ENCODE data around the gene FMO2.

FMO2 gene

DNA sequence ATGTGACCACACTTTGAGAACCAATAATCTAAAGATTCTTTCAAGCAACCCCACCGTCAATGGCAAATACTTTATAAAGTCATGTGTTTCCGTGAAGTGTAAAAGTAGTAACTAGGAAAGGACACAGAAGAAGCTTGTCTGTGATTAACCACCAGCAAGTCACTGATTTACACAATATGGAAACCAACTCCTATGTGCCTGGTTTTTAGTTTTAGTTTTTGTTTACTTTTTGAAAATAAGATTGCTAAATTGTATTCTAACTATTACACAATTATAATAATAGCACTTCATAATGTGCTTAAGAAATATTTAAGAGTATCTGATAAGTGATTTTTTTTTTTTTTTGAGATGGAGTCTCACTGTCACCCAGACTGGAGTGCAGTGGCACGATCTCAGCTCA, 13.0 kb downstream of the FMO2 start:
- Histone ChIP-seq H3K9me3 (ENCODE audit: insufficient read depth, low read depth, low read length) (no peaks in the 10 kb centered on the region), H2BK120ac (ENCODE audit: insufficient read depth, low read length, poor library complexity) (no peak overlapping the region), H4K91ac (ENCODE audit: low read depth, low read length) (no peak overlapping the region), H3K27ac (ENCODE audit: low read depth, low read length) (no peak overlapping the region), H3K4me2 (ENCODE audit: low read length) (no peak overlapping the region), H3K14ac (ENCODE audit: low read length) (no peak overlapping the region), H3K4ac (ENCODE audit: low read depth, low read length) (no peak overlapping the region), H3K79me1 (ENCODE audit: low read length) (no peaks in the 10 kb centered on the region), H2BK12ac (ENCODE audit: low read length) (no peak overlapping the region), H2AFZ (ENCODE audit: insufficient read depth, low read length, poor library complexity) (no peak overlapping the region), H3K27me3 (ENCODE audit: insufficient read depth, low read length) (no peaks in the 10 kb centered on the region), H3K4me1 (ENCODE audit: control insufficient read depth in 1 of 2, insufficient read depth in 2 of 2, low read length in 2 of 2) (no peaks in the 10 kb centered on the region), H4K12ac (ENCODE audit: low read depth, low read length) (no peak overlapping the region), H2BK5ac (ENCODE audit: low read depth, low read length, poor library complexity) (no peak overlapping the region), H4K8ac (ENCODE audit: low read depth, low read length) (no peak overlapping the region), H3K4me3 (ENCODE audit: low read depth, low read length) (no peak overlapping the region), H3K36me3 (ENCODE audit: control insufficient read depth in 1 of 2, insufficient read depth in 2 of 2, low read length in 2 of 2) (no peaks in the 10 kb centered on the region), H2AK5ac (ENCODE audit: low read length) (no peak overlapping the region), H3K23ac (ENCODE audit: low read length) (no peak overlapping the region), H3K9ac (ENCODE audit: low read length) (no peak overlapping the region), H3K79me2 (ENCODE audit: control insufficient read depth, insufficient read depth, low read length, poor library complexity) (no peaks in the 10 kb centered on the region), H3K18ac (ENCODE audit: low read length) (no peak overlapping the region)
- no peak for DNase-seq
- no CpG with 5 or more reads among the region's 3 CpGs for WGBS (ENCODE audit: extremely low coverage, insufficient coverage, insufficient read length)

DNA sequence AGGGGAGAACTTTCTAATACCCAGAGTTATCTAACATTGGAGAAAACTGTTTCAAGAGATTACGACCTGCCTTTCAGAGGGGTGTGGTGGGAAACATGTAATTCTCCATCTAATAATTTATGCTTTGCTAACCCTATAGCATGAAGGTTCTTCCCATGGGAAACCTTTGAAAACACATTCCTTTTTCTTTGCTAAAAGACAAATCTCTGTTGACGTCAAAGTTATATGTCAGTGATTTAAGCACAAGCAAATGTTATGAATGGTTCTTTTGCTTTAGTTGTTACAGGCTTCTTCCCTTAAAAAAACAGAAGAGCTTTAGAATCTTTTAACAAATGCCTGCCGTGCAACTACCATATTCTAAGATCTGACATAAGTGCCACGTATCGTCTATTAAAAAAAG, 19.2 kb downstream of the FMO2 start:
- no peak for DNase-seq
- Histone ChIP-seq H3K36me3 (ENCODE audit: control insufficient read depth in 1 of 2, insufficient read depth in 2 of 2, low read length in 2 of 2) (no peaks in the 10 kb centered on the region), H2AK5ac (ENCODE audit: low read length) (no peak overlapping the region), H3K27ac (ENCODE audit: low read depth, low read length) (no peak overlapping the region), H3K14ac (ENCODE audit: low read length) (no peak overlapping the region), H3K27me3 (ENCODE audit: insufficient read depth, low read length) (no peaks in the 10 kb centered on the region), H2BK12ac (ENCODE audit: low read length) (no peak overlapping the region), H4K91ac (ENCODE audit: low read depth, low read length) (no peak overlapping the region), H4K12ac (ENCODE audit: low read depth, low read length) (no peak overlapping the region), H2AFZ (ENCODE audit: insufficient read depth, low read length, poor library complexity) (no peak overlapping the region), H3K79me2 (ENCODE audit: control insufficient read depth, insufficient read depth, low read length, poor library complexity) (no peaks in the 10 kb centered on the region), H3K4me2 (ENCODE audit: low read length) (no peak overlapping the region), H3K79me1 (ENCODE audit: low read length) (no peaks in the 10 kb centered on the region), H3K4me3 (ENCODE audit: low read depth, low read length) (no peak overlapping the region), H3K4me1 (ENCODE audit: control insufficient read depth in 1 of 2, insufficient read depth in 2 of 2, low read length in 2 of 2) (no peaks in the 10 kb centered on the region), H2BK120ac (ENCODE audit: insufficient read depth, low read length, poor library complexity) (no peak overlapping the region), H3K9ac (ENCODE audit: low read length) (no peak overlapping the region), H3K18ac (ENCODE audit: low read length) (no peak overlapping the region), H3K4ac (ENCODE audit: low read depth, low read length) (no peak overlapping the region), H3K23ac (ENCODE audit: low read length) (no peak overlapping the region), H3K9me3 (ENCODE audit: insufficient read depth, low read depth, low read length) (no peaks in the 10 kb centered on the region), H4K8ac (ENCODE audit: low read depth, low read length) (no peak overlapping the region), H2BK5ac (ENCODE audit: low read depth, low read length, poor library complexity) (no peak overlapping the region)
- WGBS (ENCODE audit: extremely low coverage, insufficient coverage, insufficient read length) = no CpG with 5 or more reads among the region's 5 CpGs

DNA sequence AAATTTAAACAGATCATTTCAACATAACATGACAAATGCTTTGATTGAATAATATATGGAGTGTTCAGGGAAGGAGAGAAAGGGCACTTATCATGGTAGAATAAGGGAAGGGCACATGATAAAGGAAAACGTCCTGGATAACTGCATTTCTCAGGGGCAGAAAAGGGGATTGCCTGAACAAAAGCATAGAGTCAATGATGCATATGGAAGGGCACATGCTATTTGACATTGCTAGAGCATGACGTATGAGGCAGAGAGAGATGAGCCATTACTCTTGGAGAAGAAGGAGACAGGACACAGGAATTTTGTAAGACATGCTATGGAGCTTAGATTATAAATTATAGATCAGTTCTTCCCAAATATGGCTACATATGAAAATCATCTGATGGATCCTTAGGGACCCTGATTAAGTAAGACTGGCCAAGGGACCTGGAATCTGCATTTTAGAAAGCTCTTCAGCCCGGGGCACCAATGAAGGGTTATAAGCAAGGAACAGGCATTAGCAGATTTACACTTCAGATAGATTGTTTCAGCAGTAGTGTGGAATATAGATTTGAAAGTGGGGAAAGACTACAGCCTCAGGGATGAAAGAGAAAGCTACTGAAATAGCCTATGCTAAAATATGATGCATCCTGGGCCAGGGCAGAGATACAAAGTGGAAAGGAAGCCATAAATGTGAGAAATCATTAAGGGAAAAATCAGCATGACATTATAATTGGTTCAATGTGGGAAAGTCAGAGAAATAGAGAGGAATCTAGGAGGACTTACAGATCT, 21.3 kb downstream of the FMO2 start:
- WGBS (ENCODE audit: extremely low coverage, insufficient coverage, insufficient read length) = no CpG with 5 or more reads among the region's 3 CpGs
- Histone ChIP-seq H3K27ac (ENCODE audit: low read depth, low read length) (no peak overlapping the region), H3K18ac (ENCODE audit: low read length) (no peak overlapping the region), H3K4ac (ENCODE audit: low read depth, low read length) (no peak overlapping the region), H3K27me3 (ENCODE audit: insufficient read depth, low read length) (no peaks in the 10 kb centered on the region), H3K23ac (ENCODE audit: low read length) (no peak overlapping the region), H3K9ac (ENCODE audit: low read length) (no peak overlapping the region), H2BK5ac (ENCODE audit: low read depth, low read length, poor library complexity) (no peak overlapping the region), H4K8ac (ENCODE audit: low read depth, low read length) (no peak overlapping the region), H4K91ac (ENCODE audit: low read depth, low read length) (no peak overlapping the region), H3K14ac (ENCODE audit: low read length) (no peak overlapping the region), H2BK12ac (ENCODE audit: low read length) (no peak overlapping the region), H3K36me3 (ENCODE audit: control insufficient read depth in 1 of 2, insufficient read depth in 2 of 2, low read length in 2 of 2) (no peaks in the 10 kb centered on the region), H3K9me3 (ENCODE audit: insufficient read depth, low read depth, low read length) (no peaks in the 10 kb centered on the region), H3K4me2 (ENCODE audit: low read length) (no peak overlapping the region), H3K4me3 (ENCODE audit: low read depth, low read length) (no peak overlapping the region), H4K12ac (ENCODE audit: low read depth, low read length) (no peak overlapping the region), H2AFZ (ENCODE audit: insufficient read depth, low read length, poor library complexity) (no peak overlapping the region), H2BK120ac (ENCODE audit: insufficient read depth, low read length, poor library complexity) (peak overlapping the region; percentile 1), H3K79me2 (ENCODE audit: control insufficient read depth, insufficient read depth, low read length, poor library complexity) (no peaks in the 10 kb centered on the region), H3K79me1 (ENCODE audit: low read length) (no peaks in the 10 kb centered on the region), H3K4me1 (ENCODE audit: control insufficient read depth in 1 of 2, insufficient read depth in 2 of 2, low read length in 2 of 2) (no peaks in the 10 kb centered on the region), H2AK5ac (ENCODE audit: low read length) (no peak overlapping the region)
- no peak for DNase-seq

DNA sequence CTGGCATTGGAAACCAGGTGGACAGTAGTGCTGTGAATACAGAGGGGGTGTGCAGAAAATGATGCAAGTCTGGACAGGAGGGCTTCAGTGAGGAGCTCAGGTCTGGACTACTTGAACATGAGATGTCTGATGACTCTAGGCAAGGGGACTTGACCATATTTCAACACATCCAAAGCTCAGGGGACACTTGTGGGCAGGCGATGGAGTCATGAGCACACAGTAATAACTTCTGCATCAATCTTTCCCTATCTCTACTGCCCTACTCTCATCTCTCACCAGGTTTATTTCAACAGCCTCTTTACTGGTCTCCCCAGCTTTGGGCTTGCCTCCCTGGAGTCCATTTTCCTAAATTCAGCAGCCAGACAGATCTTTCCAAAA, 21.9 kb downstream of the FMO2 start:
- no peak overlapping the region for H3K18ac ChIP-seq (ENCODE audit: low read length)
- H3K36me3 ChIP-seq (ENCODE audit: control insufficient read depth in 1 of 2, insufficient read depth in 2 of 2, low read length in 2 of 2) = no peaks in the 10 kb centered on the region
- peak overlapping the region; percentile 1 for H2BK120ac ChIP-seq (ENCODE audit: insufficient read depth, low read length, poor library complexity)
- H3K79me2 ChIP-seq (ENCODE audit: control insufficient read depth, insufficient read depth, low read length, poor library complexity) = no peaks in the 10 kb centered on the region
- no peak overlapping the region for H3K4me3 ChIP-seq (ENCODE audit: low read depth, low read length)
- DNase-seq = no peak
- H3K9ac ChIP-seq (ENCODE audit: low read length) = peak overlapping the region; percentile 33
- no peak overlapping the region for H2AK5ac ChIP-seq (ENCODE audit: low read length)
- H2BK12ac ChIP-seq (ENCODE audit: low read length) = no peak overlapping the region
- no peak overlapping the region for H3K4ac ChIP-seq (ENCODE audit: low read depth, low read length)
- H3K14ac ChIP-seq (ENCODE audit: low read length) = no peak overlapping the region
- no CpG with 5 or more reads among the region's 1 CpG for WGBS (ENCODE audit: extremely low coverage, insufficient coverage, insufficient read length)
- H3K4me2 ChIP-seq (ENCODE audit: low read length) = no peak overlapping the region
- H3K27me3 ChIP-seq (ENCODE audit: insufficient read depth, low read length) = no peaks in the 10 kb centered on the region
- H3K79me1 ChIP-seq (ENCODE audit: low read length) = no peaks in the 10 kb centered on the region
- H2BK5ac ChIP-seq (ENCODE audit: low read depth, low read length, poor library complexity) = no peak overlapping the region
- H3K4me1 ChIP-seq (ENCODE audit: control insufficient read depth in 1 of 2, insufficient read depth in 2 of 2, low read length in 2 of 2) = no peaks in the 10 kb centered on the region
- H2AFZ ChIP-seq (ENCODE audit: insufficient read depth, low read length, poor library complexity) = no peak overlapping the region
- H4K8ac ChIP-seq (ENCODE audit: low read depth, low read length) = no peak overlapping the region
- H3K23ac ChIP-seq (ENCODE audit: low read length) = no peak overlapping the region
- H3K9me3 ChIP-seq (ENCODE audit: insufficient read depth, low read depth, low read length) = no peaks in the 10 kb centered on the region
- H3K27ac ChIP-seq (ENCODE audit: low read depth, low read length) = no peak overlapping the region
- no peak overlapping the region for H4K12ac ChIP-seq (ENCODE audit: low read depth, low read length)
- H4K91ac ChIP-seq (ENCODE audit: low read depth, low read length) = no peak overlapping the region
